HCT116 (cell line): Measurements from ENCODE around the gene ACBD4. TPM values are rescaled to one million over a fixed set of nuclear protein-coding genes. Genes with fewer than 3 reads are reported as not detected.

Source experiments
- ATAC-seq: fragments of 200-7000 bp; cut with Tn5 transposase; 2 replicates; pipeline ENCODE4 v1.9.1; 2020; ENCODE audit warnings: mild to moderate bottlenecking, moderate library complexity
- BruUV-seq: library from RNA; stranded (reverse); fragments of 400-500 nt; replicated peaks from 2 replicates; lab custom pipeline; 2021; lab: Mats Ljungman, UMichigan
- CTCF ChIA-PET: fragments of 300-600 bp; sonication (Branson Sonifier 250); formaldehyde crosslinking; loops from one replicate; lab custom pipeline; 2021; ENCODE audit warnings: antibody characterized with exemption; lab: Charles Lee
- POLR2A ChIA-PET: fragments of 300-600, 350-600 bp; sonication (Branson Sonifier 250); formaldehyde crosslinking; loops from one replicate; lab custom pipeline; 2021; ENCODE audit warnings: antibody characterized with exemption; lab: Charles Lee
- RAD21 ChIA-PET, 2 experiments: fragments of 300-600 bp; sonication (Branson Sonifier 250); formaldehyde crosslinking; loops; one replicate each; lab custom pipeline; 2023; ENCODE audit warnings: low total read pairs in 2 of 2; ENCODE audit not compliant: uncharacterized antibody in 2 of 2, unreplicated experiment in 2 of 2, low non-redundant PET in 1 of 2; lab: Charles Lee
- DNase-seq: peaks from one replicate; pipeline ENCODE4 v3.0.0-alpha.2; 2010; ENCODE audit warnings: low read depth, low spot score
- H2AFZ ChIP-seq: fragments of 200-600 bp; shearing (Covaris generic), sonication (generic); 2 replicates; pipeline ENCODE4 v1.6.1; 2017; ENCODE audit warnings: low read depth, mixed run types, mixed read lengths, antibody characterized with exemption, low read length; ENCODE audit not compliant: poor library complexity, severe bottlenecking
- H3K27ac ChIP-seq: 2 replicates; pipeline ENCODE4 v1.5.1; 2012; ENCODE audit warnings: low read depth, low read length
- H3K27me3 ChIP-seq: fragments of 200-600 bp; sonication (generic); 2 replicates; pipeline ENCODE4 v1.6.1; 2016; ENCODE audit warnings: mixed run types, low read length, mixed read lengths; ENCODE audit not compliant: insufficient read depth
- H3K36me3 ChIP-seq, 2 experiments: fragments of 200-500 bp in 1 of 2; fragments of 200-600 bp in 1 of 2; sonication (Bioruptor generic) in 1 of 2; sonication (generic) in 1 of 2; 2 replicates each; pipeline versions ENCODE4 v1.5.1 to v1.6.1; 2014 to 2016; ENCODE audit warnings: low read length in 2 of 2, inconsistent platforms in 1 of 2, mixed read lengths in 1 of 2, mixed run types in 1 of 2; ENCODE audit not compliant: insufficient read depth in 2 of 2, control insufficient read depth in 1 of 2
- H3K4me1 ChIP-seq, 2 experiments: fragments of 200-600 bp in 1 of 2; sonication (generic) in 1 of 2; 2 replicates each; pipeline versions ENCODE4 v1.5.1 to v1.6.1; 2012 to 2017; ENCODE audit warnings: low read length in 2 of 2, inconsistent platforms in 1 of 2, mild to moderate bottlenecking in 1 of 2, mixed read lengths in 1 of 2, mixed run types in 1 of 2, moderate library complexity in 1 of 2; ENCODE audit not compliant: insufficient read depth in 2 of 2, control insufficient read depth in 1 of 2
- H3K4me2 ChIP-seq: fragments of 200-600 bp; sonication (generic); 2 replicates; pipeline ENCODE4 v1.6.1; 2017; ENCODE audit warnings: mixed run types, low read length, mixed read lengths
- H3K4me3 ChIP-seq, 2 experiments: fragments of 200-600 bp in 1 of 2; sonication (generic) in 1 of 2; replicated peaks in 1 of 2; 2 replicates each; pipeline ENCODE4 v1.5.1; 2011 to 2016; ENCODE audit warnings: low read length in 2 of 2, control low read depth in 1 of 2, low read depth in 1 of 2, mild to moderate bottlenecking in 1 of 2, mixed read lengths in 1 of 2, mixed run types in 1 of 2
- H3K79me2 ChIP-seq: fragments of 200-600 bp; sonication (generic); 2 replicates; pipeline ENCODE4 v1.6.1; 2017; ENCODE audit warnings: mild to moderate bottlenecking, mixed run types, low read length, moderate library complexity, mixed read lengths; ENCODE audit not compliant: insufficient read depth
- H3K9ac ChIP-seq: fragments of 200-600 bp; sonication (generic); 2 replicates; pipeline ENCODE4 v1.6.1; 2016; ENCODE audit warnings: low read length, mixed read lengths
- H3K9me2 ChIP-seq: fragments of 200-600 bp; sonication (generic), shearing (Covaris generic); 2 replicates; pipeline ENCODE4 v1.6.1; 2017; ENCODE audit warnings: mixed run types, mild to moderate bottlenecking, moderate library complexity; ENCODE audit not compliant: insufficient read depth
- H3K9me3 ChIP-seq, 2 experiments: fragments of 200-500 bp in 1 of 2; fragments of 200-600 bp in 1 of 2; sonication (Bioruptor generic) in 1 of 2; sonication (generic) in 1 of 2; 2 replicates each; pipeline ENCODE4 v1.6.1; 2014 to 2017; ENCODE audit warnings: low read length in 2 of 2, mixed read lengths in 2 of 2, inconsistent platforms in 1 of 2, low read depth in 1 of 2, mild to moderate bottlenecking in 1 of 2, mixed run types in 1 of 2, moderate library complexity in 1 of 2; ENCODE audit not compliant: control insufficient read depth in 1 of 2, insufficient read depth in 1 of 2
- H4K20me1 ChIP-seq: fragments of 200-600 bp; sonication (generic), shearing (Covaris generic); 2 replicates; pipeline ENCODE4 v1.6.1; 2017; ENCODE audit warnings: mixed run types, mild to moderate bottlenecking, moderate library complexity; ENCODE audit not compliant: insufficient read depth
- CBX3 ChIP-seq: IDR thresholded peaks from 2 replicates; pipeline ENCODE4 v1.6.1; 2012; ENCODE audit warnings: low read depth
- ELF1 ChIP-seq: IDR thresholded peaks from 2 replicates; pipeline ENCODE4 v1.6.1; 2012; ENCODE audit warnings: low read depth, borderline replicate concordance
- FOSL1 ChIP-seq: IDR thresholded peaks from 2 replicates; pipeline ENCODE4 v1.6.1; 2012; ENCODE audit warnings: low read depth
- JUND ChIP-seq: IDR thresholded peaks from 2 replicates; pipeline ENCODE4 v1.6.1; 2012
- MAX ChIP-seq: IDR thresholded peaks from 2 replicates; pipeline ENCODE4 v1.6.1; 2012
- POLR2A ChIP-seq: IDR thresholded peaks from 2 replicates; pipeline ENCODE4 v1.7.0; 2011; ENCODE audit warnings: borderline replicate concordance; ENCODE audit not compliant: insufficient read depth, insufficient read length; ENCODE audit errors: extremely low read depth
- RAD21 ChIP-seq: IDR thresholded peaks from 2 replicates; pipeline ENCODE4 v1.6.1; 2012; ENCODE audit warnings: low read depth, mild to moderate bottlenecking
- SRF ChIP-seq: IDR thresholded peaks from 2 replicates; pipeline ENCODE4 v1.6.1; 2012; ENCODE audit warnings: low read depth
- YY1 ChIP-seq: IDR thresholded peaks from 2 replicates; pipeline ENCODE4 v1.6.1; 2011; ENCODE audit warnings: low read length, low read depth, moderate library complexity, mild to moderate bottlenecking; ENCODE audit not compliant: insufficient replicate concordance; ENCODE audit errors: extremely low read depth
- intact Hi-C: fragments of 100-400 bp; cut with micrococcal nuclease; formaldehyde crosslinking; loops from 2 replicates; pipeline ENCODE4 v1.10.0; 2022
- total RNA-seq: library from RNA; stranded (reverse); gene quantifications from one replicate; pipeline ENCODE4 v1.2.1, GENCODE V29; 2021; ENCODE audit not compliant: unreplicated experiment
- TF ChIP-seq, protein P1 (sequence below), 3 experiments: fragments of 200-600 bp in 1 of 3; sonication (generic) in 1 of 3; IDR thresholded peaks in 2 of 3; conservative IDR thresholded peaks in 1 of 3; 2 replicates each; pipeline ENCODE4 v1.5.1; 2012 to 2017; ENCODE audit warnings: low read depth in 2 of 3, low read length in 2 of 3, antibody characterized with exemption in 1 of 3, borderline replicate concordance in 1 of 3, control low read depth in 1 of 3, mild to moderate bottlenecking in 1 of 3, mixed read lengths in 1 of 3, mixed run types in 1 of 3, moderate library complexity in 1 of 3; ENCODE audit not compliant: insufficient read depth in 1 of 3

The ACBD4 gene
- total RNA-seq, 1 experiment from 2014 or later: 13.6 TPM

- peak; percentile 53 for TF ChIP-seq MAX
- peak; percentile 100 for TF ChIP-seq POLR2A
- peak; percentile 72 for TF ChIP-seq YY1
- 0 out of 2 replicates have a peak, but pooled peaks have one; percentile 12 for TF ChIP-seq FOSL1
- TF ChIP-seq SRF: no peak
- TF ChIP-seq ELF1: peak; percentile 54; the same call in 1 of the 2 replicates
- peak; percentile 83; the same call in 1 of the 2 replicates for TF ChIP-seq CBX3
Measured at GRCh38 chr17:45148183-45149036, 12.9 kb downstream of the ACBD4 start, which contains the start of gene HEXIM1 (continued).

GRCh38 chr17:45149037-45149668, 13.7 kb downstream of the ACBD4 start:
- ChIA-PET POLR2A (interaction anchor here (0.7 to 7.3 kb wide), 37 partner anchors 9 to 354 kb away, joined by 3 to 258 read pairs (median 5); partner anchors contain the start of genes ACBD4, EFTUD2, HEXIM2 and PLCD3), RAD21 (interaction anchor here (0.9 to 3.2 kb wide), 5 partner anchors 12 to 48 kb away, joined by 3 to 20 read pairs (median 6); partner anchors contain the start of genes ACBD4 (in 1 of the 2) and HEXIM2 (in 1 of the 2)), CTCF (interaction anchor here (0.7 to 10.2 kb wide), 15 partner anchors 9 to 229 kb away, joined by 3 to 131 read pairs (median 3); partner anchors contain the start of genes ACBD4 and HEXIM2)
- H3K9me3 ChIP-seq: no peaks in the 10 kb centered on the region
- no TSS peak for BruUV-seq
- H3K4me2 ChIP-seq: peak overlapping the region; percentile 92
- H3K36me3 ChIP-seq: peaks cover 0 to 3% of the 10 kb centered on the region in 2 experiments; a peak in 1 of 4 replicates
- ATAC-seq (peak; percentile 39), DNase-seq (peak; percentile 64)
- H3K9ac ChIP-seq: peak overlapping the region; percentile 89
- H3K79me2 ChIP-seq: peaks cover 34% of the 10 kb centered on the region
- TF ChIP-seq, protein P1, sequence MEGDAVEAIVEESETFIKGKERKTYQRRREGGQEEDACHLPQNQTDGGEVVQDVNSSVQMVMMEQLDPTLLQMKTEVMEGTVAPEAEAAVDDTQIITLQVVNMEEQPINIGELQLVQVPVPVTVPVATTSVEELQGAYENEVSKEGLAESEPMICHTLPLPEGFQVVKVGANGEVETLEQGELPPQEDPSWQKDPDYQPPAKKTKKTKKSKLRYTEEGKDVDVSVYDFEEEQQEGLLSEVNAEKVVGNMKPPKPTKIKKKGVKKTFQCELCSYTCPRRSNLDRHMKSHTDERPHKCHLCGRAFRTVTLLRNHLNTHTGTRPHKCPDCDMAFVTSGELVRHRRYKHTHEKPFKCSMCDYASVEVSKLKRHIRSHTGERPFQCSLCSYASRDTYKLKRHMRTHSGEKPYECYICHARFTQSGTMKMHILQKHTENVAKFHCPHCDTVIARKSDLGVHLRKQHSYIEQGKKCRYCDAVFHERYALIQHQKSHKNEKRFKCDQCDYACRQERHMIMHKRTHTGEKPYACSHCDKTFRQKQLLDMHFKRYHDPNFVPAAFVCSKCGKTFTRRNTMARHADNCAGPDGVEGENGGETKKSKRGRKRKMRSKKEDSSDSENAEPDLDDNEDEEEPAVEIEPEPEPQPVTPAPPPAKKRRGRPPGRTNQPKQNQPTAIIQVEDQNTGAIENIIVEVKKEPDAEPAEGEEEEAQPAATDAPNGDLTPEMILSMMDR (IDR thresholded peaks at IDR 0.05 in 2 of 3, conservative IDR thresholded peaks at IDR 0.05 in 1 of 3; ENCODE audit: borderline replicate concordance in 1 of 3, insufficient read depth in 1 of 3, low read depth in 2 of 3, low read length in 2 of 3): peak; percentile 78 to 97 (median 89)
- TF ChIP-seq JUND (no peak), RAD21 (peak; percentile 78), YY1 (peak; percentile 51), POLR2A (peak; percentile 30)
- no peaks in the 10 kb centered on the region for H3K9me2 ChIP-seq
- peaks cover 21 to 37% of the 10 kb centered on the region in 2 experiments for H3K4me1 ChIP-seq
- peak overlapping the region; percentile 95 to 96 for H3K4me3 ChIP-seq
- no peaks in the 10 kb centered on the region for H3K27me3 ChIP-seq
- H3K27ac ChIP-seq: peak overlapping the region; percentile 94
- intact Hi-C loops: loop anchor here (2.0 to 5.0 kb wide), 2 partner anchors 24 to 278 kb away; no protein-coding TSS in a partner anchor
- H4K20me1 ChIP-seq: peaks cover 14% of the 10 kb centered on the region; the same call in 1 of the 2 replicates
- H2AFZ ChIP-seq: no peak overlapping the region
